Liver (tissue), 9 donors: ENCODE measurements around the gene CCT5. TPM values are rescaled to one million over a fixed set of nuclear protein-coding genes. Genes with fewer than 3 reads are reported as not detected.
A peak's percentile ranks its signal among the peaks of the same experiment; 100 is the strongest.

Experiments used
- DNase-seq: peaks from one replicate; pipeline ENCODE4 v3.0.0-alpha.2; 2017; ENCODE audit warnings: low spot score
- H3K27ac ChIP-seq, 2 donors: one replicate each; pipeline ENCODE4 v1.7.0; 2013; ENCODE audit warnings: inconsistent platforms in 2 of 2, low read length in 2 of 2, control low read depth in 1 of 2, low read depth in 1 of 2, mild to moderate bottlenecking in 1 of 2
- H3K27me3 ChIP-seq, 4 donors: one replicate each; pipeline versions ENCODE4 v1.6.1 to v1.7.0; 2013; ENCODE audit warnings: low read length in 3 of 4, inconsistent platforms in 1 of 4, mild to moderate bottlenecking in 1 of 4, moderate library complexity in 1 of 4; ENCODE audit not compliant: control insufficient read depth in 4 of 4, insufficient read depth in 4 of 4
- H3K36me3 ChIP-seq, 4 donors: one replicate each; pipeline versions ENCODE4 v1.6.1 to v1.7.0; 2013; ENCODE audit warnings: low read length in 3 of 4, mild to moderate bottlenecking in 3 of 4, low read depth in 1 of 4, moderate library complexity in 1 of 4; ENCODE audit not compliant: control insufficient read depth in 4 of 4, insufficient read depth in 3 of 4
- H3K4me1 ChIP-seq, 4 donors: one replicate each; pipeline versions ENCODE4 v1.6.1 to v1.7.0; 2013; ENCODE audit warnings: low read length in 3 of 4, mild to moderate bottlenecking in 3 of 4, moderate library complexity in 1 of 4; ENCODE audit not compliant: control insufficient read depth in 4 of 4, insufficient read depth in 4 of 4
- H3K4me3 ChIP-seq, 3 donors: one replicate each; pipeline versions ENCODE4 v1.6.1 to v1.7.0; 2013; ENCODE audit warnings: low read length in 3 of 3, control low read depth in 1 of 3, low read depth in 1 of 3, mild to moderate bottlenecking in 1 of 3
- H3K9ac ChIP-seq, 2 donors: one replicate each; pipeline ENCODE4 v1.7.0; 2013; ENCODE audit warnings: low read length in 2 of 2, mild to moderate bottlenecking in 2 of 2, moderate library complexity in 2 of 2, control low read depth in 1 of 2, low read depth in 1 of 2
- H3K9me3 ChIP-seq, 4 donors: one replicate each; pipeline versions ENCODE4 v1.6.1 to v1.7.0; 2013; ENCODE audit warnings: low read length in 3 of 4; ENCODE audit not compliant: control insufficient read depth in 4 of 4
- ATF3 ChIP-seq: IDR thresholded peaks from 2 replicates; pipeline ENCODE4 v1.6.1; 2016; ENCODE audit warnings: antibody characterized with exemption
- CTCF ChIP-seq: fragments of 150-350 bp; IDR thresholded peaks from 2 replicates; pipeline ENCODE4 v1.5.1; 2017; ENCODE audit warnings: improper control_type of control experiment, low read depth, low read length; ENCODE audit not compliant: missing input control
- EGR1 ChIP-seq, 2 donors: IDR thresholded peaks; 2 replicates each; pipeline ENCODE4 v1.6.1; 2016 to 2018; ENCODE audit warnings: antibody characterized with exemption in 2 of 2, low read depth in 2 of 2
- FOXA1 ChIP-seq: IDR thresholded peaks from 2 replicates; pipeline ENCODE4 v1.6.1; 2016; ENCODE audit warnings: antibody characterized with exemption
- FOXA2 ChIP-seq: IDR thresholded peaks from 2 replicates; pipeline ENCODE4 v1.6.1; 2016; ENCODE audit warnings: antibody characterized with exemption
- GABPA ChIP-seq, 2 donors: IDR thresholded peaks in 1 of 2; conservative IDR thresholded peaks in 1 of 2; 2 replicates each; pipeline ENCODE4 v1.6.1; 2016; ENCODE audit warnings: antibody characterized with exemption in 2 of 2, mild to moderate bottlenecking in 1 of 2, moderate library complexity in 1 of 2
- HNF4A ChIP-seq, 2 donors: conservative IDR thresholded peaks; 2 replicates each; pipeline ENCODE4 v1.6.1; 2016; ENCODE audit warnings: antibody characterized with exemption in 2 of 2, mild to moderate bottlenecking in 2 of 2
- HNF4G ChIP-seq: IDR thresholded peaks from 2 replicates; pipeline ENCODE4 v1.6.1; 2016; ENCODE audit warnings: antibody characterized with exemption
- JUND ChIP-seq, 2 donors: IDR thresholded peaks; 2 replicates each; pipeline ENCODE4 v1.6.1; 2016; ENCODE audit warnings: antibody characterized with exemption in 2 of 2
- MAX ChIP-seq: IDR thresholded peaks from 2 replicates; pipeline ENCODE4 v1.6.1; 2016; ENCODE audit warnings: antibody characterized with exemption
- NR2F2 ChIP-seq: IDR thresholded peaks from 2 replicates; pipeline ENCODE4 v1.6.1; 2016; ENCODE audit warnings: antibody characterized with exemption
- RAD21 ChIP-seq, 2 donors: IDR thresholded peaks; 2 replicates each; pipeline ENCODE4 v1.6.1; 2016; ENCODE audit warnings: antibody characterized with exemption in 2 of 2, mild to moderate bottlenecking in 2 of 2
- REST ChIP-seq: IDR thresholded peaks from 2 replicates; pipeline ENCODE4 v1.6.1; 2016; ENCODE audit warnings: antibody characterized with exemption, mild to moderate bottlenecking
- RXRA ChIP-seq, 2 donors: IDR thresholded peaks; 2 replicates each; pipeline ENCODE4 v1.6.1; 2017 to 2018; ENCODE audit warnings: antibody characterized with exemption in 2 of 2, mild to moderate bottlenecking in 1 of 2
- SP1 ChIP-seq: IDR thresholded peaks from 2 replicates; pipeline ENCODE4 v1.6.1; 2018; ENCODE audit warnings: antibody characterized with exemption, mild to moderate bottlenecking
- TAF1 ChIP-seq: conservative IDR thresholded peaks from 2 replicates; pipeline ENCODE4 v1.6.1; 2016; ENCODE audit warnings: antibody characterized with exemption, mild to moderate bottlenecking
- YY1 ChIP-seq: IDR thresholded peaks from 2 replicates; pipeline ENCODE4 v1.6.1; 2016; ENCODE audit warnings: antibody characterized with exemption, mild to moderate bottlenecking
- WGBS: extraction: QIAGEN DNeasy Blood & Tissue Kit; methylation state at CpG from one replicate; pipeline ENCODE4 v1.1.7; 2013; 5-methylcytosine and 5-hydroxymethylcytosine counted together
- polyA plus RNA-seq, 2 donors: library from polyadenylated mRNA; stranded (reverse) in 1 of 2; unstranded in 1 of 2; fragments of 200-250 nt in 1 of 2; fragments of >200 nt in 1 of 2; fragmentation: Nextera tagmentation in 1 of 2; extraction: Ambion mirVana in 1 of 2; gene quantifications; one replicate each; pipeline versions ENCODE4 v1.2.1 to v1.2.3, GENCODE V29; 2013 to 2015
- total RNA-seq, 2 donors: library from RNA; depleted of rRNA; stranded (reverse); fragments of >200 nt; gene quantifications; one replicate each; pipeline ENCODE4 v1.2.3, GENCODE V29; 2014
- donor health status: healthy.
- donor health status: healthy.
- donor health status: healthy.
- donor health status: healthy.
- donor health status: healthy.

The CCT5 gene
- total and polyA plus RNA-seq, 4 donors, result 68.4 to 157 (median 105) TPM

GRCh38 chr5:10275991-10276390 lies 25.9 kb downstream of the CCT5 start:
- Histone ChIP-seq H3K27me3 (no peaks in the 10 kb centered on the region), H3K9ac (no peak overlapping the region), H3K4me3 (no peak overlapping the region), H3K4me1 (peaks cover 4 to 32% (median 23%) of the 10 kb centered on the region in 4 donors), H3K9me3 (no peaks in the 10 kb centered on the region), H3K36me3 (peaks cover 0 to 2% (median 0%) of the 10 kb centered on the region in 4 donors), H3K27ac (peak overlapping the region; percentile 21 to 22)
- DNase-seq, result no peak
- TF ChIP-seq HNF4A (conservative IDR thresholded peaks at IDR 0.05) (peak in 1 of 2 donors; percentile 63), YY1 (peak; percentile 66), EGR1 (IDR thresholded peaks at IDR 0.05; ENCODE audit: low read depth in 2 of 2) (no peak), NR2F2 (no peak), JUND (IDR thresholded peaks at IDR 0.05) (peak in 1 of 2 donors; percentile 11), RXRA (IDR thresholded peaks at IDR 0.05) (peak in 1 of 2 donors; percentile 70), MAX (peak; percentile 20)
- WGBS, result 62% methylated on average over 9 of the region's 9 CpGs

GRCh38 chr5:10276691-10277090 lies 26.6 kb downstream of the CCT5 start:
- peaks cover 2 to 5% (median 4%) of the 10 kb centered on the region in 4 donors for H3K36me3 ChIP-seq
- H3K9ac ChIP-seq, result no peak overlapping the region
- H3K9me3 ChIP-seq, result no peaks in the 10 kb centered on the region
- no peak overlapping the region for H3K27ac ChIP-seq
- no peaks in the 10 kb centered on the region for H3K27me3 ChIP-seq
- WGBS, result 85% methylated on average over 7 of the region's 7 CpGs
- DNase-seq, result no peak
- H3K4me1 ChIP-seq, result peaks cover 4 to 32% (median 23%) of the 10 kb centered on the region in 4 donors
- TF ChIP-seq ATF3 (no peak), GABPA (IDR thresholded peaks at IDR 0.05 in 1 of 2, conservative IDR thresholded peaks at IDR 0.05 in 1 of 2) (no peak), SP1 (no peak), HNF4G (no peak), RAD21 (IDR thresholded peaks at IDR 0.05) (no peak), NR2F2 (no peak), TAF1 (no peak), JUND (IDR thresholded peaks at IDR 0.05) (no peak), CTCF (no peak), FOXA2 (no peak), EGR1 (IDR thresholded peaks at IDR 0.05; ENCODE audit: low read depth in 2 of 2) (no peak), FOXA1 (no peak), REST (no peak), YY1 (no peak), MAX (no peak), HNF4A (conservative IDR thresholded peaks at IDR 0.05) (no peak), RXRA (IDR thresholded peaks at IDR 0.05) (no peak)
- H3K4me3 ChIP-seq, result no peak overlapping the region
